Mesendoderm (in vitro differentiated cells): Measurements from ENCODE around the gene FAM9C.

ENCODE experiments used
- DNase-seq: peaks from one replicate; pipeline ENCODE4 v3.0.0; 2013
- H2AK5ac ChIP-seq: 2 replicates; pipeline ENCODE4 v1.6.1; 2013; ENCODE audit warnings: low read length, inconsistent platforms
- H2BK120ac ChIP-seq: 2 replicates; pipeline ENCODE4 v1.6.1; 2013; ENCODE audit warnings: low read depth, mild to moderate bottlenecking, low read length, moderate library complexity, mixed read lengths
- H2BK15ac ChIP-seq: replicated peaks from 2 replicates; pipeline ENCODE4 v1.6.1; 2013; ENCODE audit warnings: low read depth, mild to moderate bottlenecking, moderate library complexity
- H2BK5ac ChIP-seq: 2 replicates; pipeline ENCODE4 v1.6.1; 2013; ENCODE audit warnings: low read length, inconsistent platforms
- H3K18ac ChIP-seq: 2 replicates; pipeline ENCODE4 v1.6.1; 2013; ENCODE audit warnings: mild to moderate bottlenecking, low read length, mixed read lengths
- H3K23ac ChIP-seq: one replicate; pipeline ENCODE4 v1.6.1; 2013; ENCODE audit warnings: low read length
- H3K27ac ChIP-seq: 2 replicates; pipeline ENCODE4 v1.5.1; 2013; ENCODE audit warnings: low read depth, mild to moderate bottlenecking, inconsistent platforms, low read length, moderate library complexity
- H3K27me3 ChIP-seq: 2 replicates; pipeline ENCODE4 v1.6.1; 2013; ENCODE audit warnings: low read length, control low read depth, mild to moderate bottlenecking, inconsistent platforms; ENCODE audit not compliant: insufficient read depth, poor library complexity
- H3K36me3 ChIP-seq: 2 replicates; pipeline ENCODE4 v1.6.1; 2013; ENCODE audit warnings: low read length, inconsistent platforms; ENCODE audit not compliant: control insufficient read depth, insufficient read depth
- H3K4ac ChIP-seq: one replicate; pipeline ENCODE4 v1.6.1; 2013; ENCODE audit warnings: low read depth, mild to moderate bottlenecking, low read length, moderate library complexity
- H3K4me1 ChIP-seq: 2 replicates; pipeline ENCODE4 v1.6.1; 2013; ENCODE audit warnings: low read depth, low read length, inconsistent platforms; ENCODE audit not compliant: control insufficient read depth
- H3K4me2 ChIP-seq: 2 replicates; pipeline ENCODE4 v1.6.1; 2013; ENCODE audit warnings: low read length
- H3K4me3 ChIP-seq: 2 replicates; pipeline ENCODE4 v1.5.1; 2013; ENCODE audit warnings: mild to moderate bottlenecking, low read length
- H3K56ac ChIP-seq: one replicate; pipeline ENCODE4 v1.6.1; 2013; ENCODE audit warnings: low read length
- H3K79me1 ChIP-seq: 2 replicates; pipeline ENCODE4 v1.6.1; 2013; ENCODE audit warnings: low read length, inconsistent platforms
- H3K79me2 ChIP-seq: 2 replicates; pipeline ENCODE4 v1.6.1; 2013; ENCODE audit warnings: mild to moderate bottlenecking, low read length; ENCODE audit not compliant: control insufficient read depth, insufficient read depth
- H3K9ac ChIP-seq: 2 replicates; pipeline ENCODE4 v1.6.1; 2013; ENCODE audit warnings: low read length, inconsistent platforms
- H4K5ac ChIP-seq: one replicate; pipeline ENCODE4 v1.6.1; 2013; ENCODE audit warnings: low read length
- H4K8ac ChIP-seq: one replicate; pipeline ENCODE4 v1.6.1; 2013; ENCODE audit warnings: low read depth, mild to moderate bottlenecking, control low read depth, low read length, moderate library complexity
- WGBS: extraction: QIAGEN DNeasy Blood & Tissue Kit; methylation state at CpG from one replicate; pipeline ENCODE4 v1.1.7; 2013; ENCODE audit warnings: low lambda C conversion rate, missing lambda C conversion rate; ENCODE audit not compliant: insufficient coverage; ENCODE audit errors: extremely low coverage; 5-methylcytosine and 5-hydroxymethylcytosine counted together

The FAM9C gene

DNA sequence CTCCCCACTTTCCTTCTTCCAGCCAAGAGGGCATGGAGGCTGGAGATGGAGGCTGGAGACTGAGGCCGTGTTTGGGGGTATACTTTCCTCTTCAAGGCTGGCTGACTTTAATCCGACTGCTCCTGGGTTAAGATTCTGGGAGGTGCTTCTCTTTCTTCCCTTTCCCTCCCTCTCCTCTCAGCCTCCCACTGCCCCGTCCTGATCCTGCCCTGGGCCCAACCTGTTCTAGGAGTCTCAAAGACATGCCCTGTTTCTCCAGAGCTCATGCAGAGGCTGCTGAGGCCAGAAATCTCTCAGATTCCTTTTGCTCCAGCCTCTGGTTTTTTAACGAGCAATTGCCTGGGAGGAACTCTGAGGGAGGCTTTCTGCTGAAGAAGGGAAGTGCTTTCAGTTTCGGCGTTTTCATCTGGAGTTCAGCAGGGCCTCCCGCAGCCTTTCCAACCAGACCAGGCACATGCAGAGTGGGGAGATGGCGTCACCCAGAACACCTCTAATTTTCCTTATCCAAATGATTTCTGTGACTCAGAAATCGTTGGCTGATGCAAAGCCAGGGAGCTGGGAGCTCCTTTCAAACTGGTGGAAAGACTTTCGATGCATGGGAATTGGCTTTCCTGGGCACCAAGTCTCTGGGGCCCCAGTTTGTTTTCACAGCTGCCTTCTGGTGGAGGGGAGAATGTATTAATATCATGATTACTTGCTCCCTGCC lies 34.5 kb upstream of the FAM9C start:
- no peak overlapping the region for H2BK120ac ChIP-seq
- no peak overlapping the region for H3K4me2 ChIP-seq
- H3K27me3 ChIP-seq, result no peaks in the 10 kb centered on the region
- H3K27ac ChIP-seq, result no peak overlapping the region
- no peak overlapping the region for H4K5ac ChIP-seq
- H3K4me3 ChIP-seq, result no peak overlapping the region
- no peaks in the 10 kb centered on the region for H3K4me1 ChIP-seq
- H3K79me2 ChIP-seq, result no peaks in the 10 kb centered on the region
- no peak overlapping the region for H3K23ac ChIP-seq
- H2AK5ac ChIP-seq, result no peak overlapping the region
- no CpG with 5 or more reads among the region's 10 CpGs for WGBS
- no peak overlapping the region for H2BK5ac ChIP-seq
- H2BK15ac ChIP-seq, result no peak overlapping the region
- H3K79me1 ChIP-seq, result no peaks in the 10 kb centered on the region
- no peak for DNase-seq
- H3K18ac ChIP-seq, result no peak overlapping the region
- H4K8ac ChIP-seq, result no peak overlapping the region
- H3K9ac ChIP-seq, result no peak overlapping the region
- no peak overlapping the region for H3K56ac ChIP-seq
- no peak overlapping the region for H3K4ac ChIP-seq
- no peaks in the 10 kb centered on the region for H3K36me3 ChIP-seq

DNA sequence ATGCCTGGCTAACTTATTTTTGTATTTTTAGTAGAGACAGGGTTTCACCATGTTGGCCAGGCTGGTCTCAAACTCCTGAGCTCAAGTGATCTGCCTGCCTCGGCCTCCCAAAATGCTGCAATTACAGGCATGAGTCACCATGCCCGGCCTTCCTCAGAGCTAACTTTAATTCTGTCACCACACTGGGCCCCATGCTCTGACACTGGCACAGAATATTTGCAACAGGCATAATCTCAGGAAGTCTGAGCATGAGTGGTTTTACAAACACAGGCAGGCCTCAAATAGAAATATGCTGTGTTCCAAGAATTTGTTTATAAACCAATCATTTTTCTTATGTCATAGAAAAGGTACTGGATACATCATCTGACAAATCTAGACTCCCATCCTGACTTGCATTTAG lies 32.7 kb upstream of the FAM9C start:
- no CpG with 5 or more reads among the region's 2 CpGs for WGBS
- no peaks in the 10 kb centered on the region for H3K79me2 ChIP-seq
- H2BK120ac ChIP-seq, result no peak overlapping the region
- no peak overlapping the region for H3K23ac ChIP-seq
- no peak overlapping the region for H3K27ac ChIP-seq
- no peaks in the 10 kb centered on the region for H3K36me3 ChIP-seq
- H3K56ac ChIP-seq, result no peak overlapping the region
- H4K8ac ChIP-seq, result no peak overlapping the region
- no peaks in the 10 kb centered on the region for H3K79me1 ChIP-seq
- H3K4me1 ChIP-seq, result no peaks in the 10 kb centered on the region
- H3K4ac ChIP-seq, result no peak overlapping the region
- H2BK15ac ChIP-seq, result no peak overlapping the region
- H3K4me2 ChIP-seq, result no peak overlapping the region
- H3K27me3 ChIP-seq, result no peaks in the 10 kb centered on the region
- H3K4me3 ChIP-seq, result no peak overlapping the region
- no peak overlapping the region for H2BK5ac ChIP-seq
- no peak for DNase-seq
- no peak overlapping the region for H2AK5ac ChIP-seq
- no peak overlapping the region for H3K18ac ChIP-seq
- H3K9ac ChIP-seq, result no peak overlapping the region
- no peak overlapping the region for H4K5ac ChIP-seq

DNA sequence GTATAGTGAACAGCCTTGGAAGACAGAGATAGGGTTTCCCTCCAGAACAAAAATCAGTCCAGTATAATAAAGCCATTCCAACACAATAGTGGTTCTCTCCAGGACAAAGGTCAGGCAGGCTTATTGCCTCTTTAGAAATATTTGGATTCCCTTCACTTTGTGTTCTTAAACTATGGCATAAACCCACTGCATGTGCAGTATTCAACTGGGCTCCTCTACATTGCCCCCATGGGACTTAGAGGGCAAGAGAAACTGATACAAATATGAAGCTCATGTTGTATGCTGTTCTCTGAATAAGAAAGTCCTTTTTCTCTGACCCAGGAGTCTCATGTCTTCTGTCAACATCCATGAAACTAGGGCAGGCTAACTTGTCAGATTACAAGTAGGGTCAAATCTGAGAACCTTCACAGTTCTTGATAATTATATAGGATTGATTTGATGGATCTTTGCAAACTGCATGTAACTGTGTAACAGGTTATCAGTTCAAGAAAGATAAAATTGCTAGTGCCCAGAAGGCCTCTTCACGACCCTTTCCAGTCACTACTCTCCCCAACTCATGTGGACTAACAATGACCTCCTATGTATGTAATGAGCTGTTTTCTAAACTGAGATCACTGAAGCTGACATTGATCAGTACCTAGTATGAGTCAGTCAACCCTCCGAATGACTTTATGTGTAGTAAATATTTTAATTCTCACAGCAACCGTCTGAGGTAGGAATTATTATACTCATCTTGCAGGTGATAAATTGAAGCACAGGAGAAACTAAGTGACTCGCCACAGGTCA lies 31.9 kb upstream of the FAM9C start:
- Histone ChIP-seq H3K23ac (no peak overlapping the region), H3K18ac (no peak overlapping the region), H3K79me2 (no peaks in the 10 kb centered on the region), H3K79me1 (no peaks in the 10 kb centered on the region), H3K36me3 (no peaks in the 10 kb centered on the region), H3K4me1 (no peaks in the 10 kb centered on the region), H2BK120ac (no peak overlapping the region), H3K56ac (no peak overlapping the region), H3K4ac (no peak overlapping the region), H3K27me3 (no peaks in the 10 kb centered on the region), H3K27ac (no peak overlapping the region), H4K5ac (no peak overlapping the region), H4K8ac (no peak overlapping the region), H3K4me3 (no peak overlapping the region), H2AK5ac (no peak overlapping the region), H3K9ac (no peak overlapping the region), H2BK15ac (no peak overlapping the region), H2BK5ac (no peak overlapping the region), H3K4me2 (no peak overlapping the region)
- no peak for DNase-seq
- no CpG with 5 or more reads among the region's 4 CpGs for WGBS

DNA sequence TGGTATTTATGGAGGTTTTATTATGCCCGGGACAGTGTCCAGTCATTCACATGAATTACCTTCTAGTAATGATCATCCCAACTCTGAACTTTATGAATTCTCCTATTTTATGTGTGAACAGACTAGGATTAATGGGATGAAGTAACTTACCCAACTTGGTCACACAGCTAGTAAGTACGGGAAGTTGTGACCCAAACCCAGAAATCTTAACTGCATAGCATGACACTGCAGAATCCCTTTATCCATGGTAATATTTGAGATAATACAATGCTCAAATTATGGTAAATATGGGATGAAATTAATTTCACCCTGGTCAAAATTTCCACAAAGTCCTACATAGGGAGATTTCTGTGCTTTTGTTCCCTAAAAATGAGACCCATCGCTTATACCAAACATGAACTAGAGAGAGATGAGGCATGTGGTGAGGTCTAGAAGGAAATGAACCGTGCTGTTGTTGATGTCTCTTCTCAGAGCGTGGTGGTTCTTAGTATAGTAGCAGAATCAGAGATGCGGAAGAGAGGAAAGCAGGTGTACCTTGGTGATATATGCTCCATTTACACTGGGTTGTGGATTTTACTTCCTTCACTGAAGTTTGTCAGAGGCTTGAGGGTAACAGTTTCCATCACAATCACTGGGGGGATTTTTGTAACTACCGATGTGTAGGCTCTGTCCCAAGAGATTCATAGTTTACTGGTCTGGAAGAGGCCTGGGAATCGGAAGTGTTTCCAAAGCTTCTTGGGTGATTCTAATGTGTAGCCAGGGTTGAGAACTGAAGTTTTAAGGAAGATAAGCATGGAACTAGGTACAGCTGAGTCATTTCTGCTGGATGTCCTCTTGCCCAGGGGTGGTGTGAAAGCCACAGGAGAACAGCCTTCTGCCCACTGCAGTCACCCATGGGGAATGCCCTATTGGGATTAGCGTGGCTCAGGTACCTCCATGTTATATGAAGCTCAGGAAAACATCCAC lies 30.2 kb upstream of the FAM9C start:
- Histone ChIP-seq H3K4me2 (no peak overlapping the region), H3K27ac (no peak overlapping the region), H2BK15ac (no peak overlapping the region), H3K4me3 (no peak overlapping the region), H3K18ac (no peak overlapping the region), H3K79me1 (no peaks in the 10 kb centered on the region), H4K5ac (no peak overlapping the region), H2AK5ac (no peak overlapping the region), H2BK120ac (no peak overlapping the region), H3K23ac (no peak overlapping the region), H4K8ac (no peak overlapping the region), H2BK5ac (no peak overlapping the region), H3K27me3 (no peaks in the 10 kb centered on the region), H3K4ac (no peak overlapping the region), H3K36me3 (no peaks in the 10 kb centered on the region), H3K56ac (no peak overlapping the region), H3K9ac (no peak overlapping the region), H3K4me1 (no peaks in the 10 kb centered on the region), H3K79me2 (no peaks in the 10 kb centered on the region)
- WGBS, result no CpG with 5 or more reads among the region's 9 CpGs
- DNase-seq, result no peak

DNA sequence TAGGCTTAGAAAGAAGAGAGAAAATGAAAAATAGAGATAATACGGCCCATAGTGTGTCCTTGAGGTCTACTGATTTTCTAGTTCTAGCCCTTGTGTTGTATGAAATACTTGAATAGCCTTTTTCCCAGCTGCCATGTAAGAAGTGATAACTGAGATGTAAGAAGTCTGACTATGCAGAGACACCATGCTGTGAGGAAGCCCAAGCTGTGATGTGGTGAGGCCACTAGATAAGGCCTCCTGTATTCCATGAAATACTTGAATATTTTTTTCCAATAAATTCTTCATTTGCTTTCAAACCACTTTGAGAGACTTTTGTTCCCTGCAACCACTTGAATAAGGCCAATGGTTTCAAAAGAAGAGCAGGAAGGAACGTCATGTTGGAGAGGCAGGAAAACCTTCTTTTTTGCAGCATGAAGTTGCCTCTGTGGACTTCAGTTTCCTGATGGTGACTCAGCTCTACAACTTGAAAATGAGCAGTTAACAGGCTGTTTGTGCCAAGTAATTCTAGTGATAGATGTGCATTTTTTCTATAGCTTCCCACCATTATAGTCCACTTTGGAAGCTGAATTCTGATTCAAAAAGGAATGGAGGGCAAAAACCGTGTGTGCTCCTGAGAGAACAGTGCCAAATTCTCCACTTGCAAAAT lies 25.5 kb upstream of the FAM9C start:
- Histone ChIP-seq H3K4me1 (no peaks in the 10 kb centered on the region), H2BK5ac (no peak overlapping the region), H2BK120ac (no peak overlapping the region), H3K79me1 (no peaks in the 10 kb centered on the region), H3K4me2 (no peak overlapping the region), H3K9ac (no peak overlapping the region), H4K8ac (no peak overlapping the region), H2AK5ac (no peak overlapping the region), H2BK15ac (no peak overlapping the region), H3K56ac (no peak overlapping the region), H4K5ac (no peak overlapping the region), H3K36me3 (no peaks in the 10 kb centered on the region), H3K79me2 (no peaks in the 10 kb centered on the region), H3K4me3 (no peak overlapping the region), H3K23ac (no peak overlapping the region), H3K18ac (no peak overlapping the region), H3K27me3 (no peaks in the 10 kb centered on the region), H3K4ac (no peak overlapping the region), H3K27ac (no peak overlapping the region)
- DNase-seq, result no peak
- WGBS, result no CpG with 5 or more reads among the region's 3 CpGs
